ENCODE results near the gene MRGPRF.
"Not testable (repeated sequence)": the region's sequence is repeated elsewhere in the genome, so short reads cannot be mapped to it uniquely, and the experiment has no call there.

Gene MRGPRF

DNA sequence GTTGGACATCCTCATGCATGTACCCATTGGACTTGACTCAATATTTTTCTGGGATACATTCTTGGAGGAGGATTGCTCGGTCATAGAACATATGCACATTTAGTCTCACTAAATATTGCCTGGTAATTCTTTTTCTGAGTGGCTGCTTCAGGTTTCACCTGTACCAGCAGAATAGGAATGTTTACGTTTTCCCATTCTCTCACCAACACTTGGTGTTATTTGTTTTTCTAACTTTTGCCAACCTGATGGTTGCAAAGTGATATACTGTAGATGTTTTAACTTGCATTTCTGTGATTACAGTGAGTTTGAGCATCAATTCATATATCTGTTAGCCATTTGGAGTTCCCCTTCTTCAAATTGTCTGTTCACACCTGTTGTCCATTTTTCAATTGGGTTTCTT, 30.9 kb downstream of the MRGPRF start:
- no peak for DNase-seq

DNA sequence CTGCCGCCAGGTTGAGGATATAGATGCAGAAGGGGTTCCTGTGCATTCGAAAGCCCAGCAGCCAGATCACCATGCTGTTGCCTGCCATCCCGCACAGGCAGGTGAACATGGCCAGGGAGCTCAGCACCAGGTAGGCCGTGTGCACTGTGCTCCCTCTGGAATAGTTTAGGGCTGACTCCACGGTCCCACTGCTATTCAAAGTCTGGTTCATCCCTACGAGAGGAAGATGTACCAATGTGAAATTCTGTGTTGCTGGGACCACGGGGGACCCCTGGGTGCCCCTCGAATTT, 32.3 kb downstream of the MRGPRF start, which contains the start of gene MRGPRD:
MRGPRD (minus strand) TSS at position 211 of the 290 bp plus-strand sequence; CDS start at position 211, 0 bp downstream.
- DNase-seq, result no peak

DNA sequence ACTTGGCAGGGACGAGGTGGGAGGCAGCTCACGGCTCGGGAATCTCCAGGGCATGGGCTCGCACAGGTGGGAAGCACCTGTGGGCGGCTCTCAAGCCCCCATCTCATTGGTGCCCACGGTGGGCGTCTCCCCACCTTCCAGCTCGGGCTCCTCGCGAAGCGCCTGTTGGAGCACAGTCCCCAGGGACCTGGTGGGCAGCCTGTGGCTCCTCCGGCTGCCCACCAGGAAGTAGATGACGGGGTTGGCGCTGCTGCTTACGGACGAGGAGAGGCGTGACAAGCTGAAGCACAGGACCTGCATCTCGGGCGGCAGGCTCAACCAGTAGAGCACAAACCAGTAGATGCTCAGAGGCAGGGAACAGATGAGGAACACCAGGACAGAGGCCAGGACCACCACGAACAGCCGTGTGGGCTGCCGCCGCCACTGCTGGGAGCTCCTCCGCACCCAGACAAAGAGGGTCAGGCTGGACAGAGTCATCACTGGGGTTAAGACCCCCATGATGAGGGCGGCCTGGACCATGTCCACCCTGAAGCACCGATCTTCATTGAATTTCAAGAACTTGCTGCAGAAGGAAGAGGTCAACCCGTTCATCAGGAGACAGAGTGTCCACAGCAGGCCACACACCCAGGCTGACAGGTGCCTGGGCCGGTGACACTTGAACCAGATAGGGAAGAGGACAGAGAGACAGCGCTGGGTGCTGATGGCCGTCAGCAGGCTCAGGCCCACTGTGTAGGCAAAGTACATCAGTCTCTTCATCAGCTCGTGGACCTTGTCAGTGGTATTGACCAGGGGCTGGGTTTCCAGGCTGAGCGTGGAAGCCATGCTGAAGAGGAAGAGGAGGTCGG, 32.9 kb downstream of the MRGPRF start:
- DNase-seq, result no peak

DNA sequence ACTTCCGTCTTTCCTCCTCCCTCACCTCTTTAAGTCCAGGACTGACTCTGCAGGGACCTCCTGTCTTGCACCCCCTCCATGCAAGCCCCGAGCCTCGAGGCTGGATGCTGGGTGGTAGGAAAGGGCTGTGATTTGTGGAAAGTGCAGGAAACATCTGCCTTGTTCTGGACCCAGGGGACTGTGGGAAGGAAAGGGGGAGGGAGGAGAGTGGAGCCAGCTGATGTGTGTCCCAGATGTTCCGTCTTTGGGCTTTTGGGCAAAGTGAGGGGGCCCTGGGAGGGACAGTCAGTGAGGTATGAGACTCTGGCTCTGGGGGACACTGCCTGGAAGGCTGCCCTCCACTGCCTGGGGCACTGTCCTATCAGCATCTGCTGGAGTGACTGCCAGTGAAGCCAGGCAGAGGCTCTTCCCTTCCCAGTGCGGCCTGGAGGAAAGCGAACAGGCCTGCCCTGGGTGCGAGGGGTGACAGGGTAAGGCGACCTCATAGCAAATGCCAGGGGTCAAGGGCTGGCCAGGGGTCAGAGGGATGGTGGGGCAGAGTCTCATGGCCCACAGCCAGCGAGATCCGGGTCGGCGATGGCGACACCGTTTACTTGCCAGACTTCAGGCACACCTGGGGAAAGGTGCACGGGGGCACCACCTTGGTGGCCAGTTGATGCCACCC, 34.0 kb downstream of the MRGPRF start:
- no peak for DNase-seq

DNA sequence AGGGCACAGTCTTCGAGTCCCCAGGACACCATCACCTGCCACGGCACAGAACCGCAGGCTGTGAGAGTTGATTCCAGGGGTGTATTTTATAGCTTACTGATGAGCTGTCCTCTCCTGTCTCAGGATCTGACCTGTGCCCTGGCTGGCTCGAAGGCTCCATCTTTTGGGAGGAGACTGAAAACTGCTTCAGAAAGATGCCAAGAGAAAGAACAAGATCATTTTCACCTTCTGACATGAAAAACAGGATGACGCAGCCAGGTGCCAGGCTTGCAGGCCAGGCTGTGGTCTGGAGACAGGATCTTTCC, 34.5 kb downstream of the MRGPRF start:
- no peak for DNase-seq

GRCh38 chr11:68977781-68978625, 35.0 kb downstream of the MRGPRF start:
- no peak for DNase-seq

DNA sequence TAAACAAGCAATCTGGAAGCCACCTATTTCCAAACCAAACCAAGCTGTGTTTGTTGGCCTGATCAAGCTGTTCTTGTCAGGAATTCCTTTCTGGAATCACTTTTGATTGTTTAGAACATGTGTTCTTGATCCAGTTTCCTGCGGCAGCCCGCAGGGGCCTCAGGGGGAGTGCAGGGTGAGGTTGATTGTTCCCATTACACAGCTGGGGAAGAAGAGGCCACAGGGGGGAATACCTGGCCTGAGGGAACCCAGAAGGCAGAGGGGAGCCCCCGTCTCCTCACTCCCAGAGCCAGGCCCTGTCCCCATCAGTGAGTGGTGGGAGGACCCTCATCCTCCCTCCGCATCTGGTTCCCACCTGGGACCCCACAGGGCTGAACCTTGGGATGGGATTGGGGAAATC, 36.5 kb downstream of the MRGPRF start:
- DNase-seq, result no peak

DNA sequence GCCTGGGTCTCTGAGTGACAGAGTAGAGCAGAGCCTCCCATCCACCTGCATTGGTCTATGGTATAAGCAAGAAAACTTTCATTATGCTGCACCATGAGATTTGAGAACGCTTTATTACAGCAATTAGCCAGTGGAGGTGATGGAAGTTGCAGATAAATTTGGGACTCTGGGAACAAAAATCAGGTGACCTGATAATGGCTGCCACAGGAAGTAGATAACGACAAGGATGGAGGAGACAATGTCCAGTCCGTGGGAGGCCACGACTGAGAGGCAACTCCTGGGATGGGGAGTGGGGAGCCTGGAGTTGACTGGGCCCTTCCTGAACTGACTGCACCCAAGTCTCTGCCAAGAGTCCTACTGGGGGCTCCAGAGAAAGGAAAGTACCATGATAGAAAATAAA, 37.0 kb downstream of the MRGPRF start:
- DNase-seq, result no peak

GRCh38 chr11:68974421-68975194, 38.4 kb downstream of the MRGPRF start:
- DNase-seq, result peak; percentile 28

- not testable (repeated sequence) for DNase-seq
Observed at GRCh38 chr11:68973706-68974105, 39.3 kb downstream of the MRGPRF start.

DNA sequence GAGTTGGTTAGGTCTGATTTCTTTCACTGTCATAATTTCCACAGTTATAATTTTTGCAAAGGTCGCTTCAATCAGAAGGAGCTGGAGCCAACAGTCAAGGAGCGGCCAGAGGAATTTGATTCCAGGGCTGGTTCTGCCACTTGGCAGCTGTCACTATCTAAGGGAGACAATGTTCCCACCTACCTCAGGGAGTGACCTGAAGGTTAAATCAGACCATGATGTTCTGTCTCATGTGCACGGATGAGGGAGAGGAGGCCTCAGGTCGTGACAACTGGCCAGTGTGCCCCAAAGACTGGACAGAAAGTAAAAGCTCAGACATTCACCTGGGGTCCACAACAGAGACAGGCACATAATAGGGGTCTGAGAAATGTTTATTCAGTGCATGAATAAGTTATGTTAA, 39.8 kb downstream of the MRGPRF start:
- no peak for DNase-seq

- DNase-seq, result no peak
Observed at GRCh38 chr11:68970921-68971636, 42.0 kb downstream of the MRGPRF start.

DNA sequence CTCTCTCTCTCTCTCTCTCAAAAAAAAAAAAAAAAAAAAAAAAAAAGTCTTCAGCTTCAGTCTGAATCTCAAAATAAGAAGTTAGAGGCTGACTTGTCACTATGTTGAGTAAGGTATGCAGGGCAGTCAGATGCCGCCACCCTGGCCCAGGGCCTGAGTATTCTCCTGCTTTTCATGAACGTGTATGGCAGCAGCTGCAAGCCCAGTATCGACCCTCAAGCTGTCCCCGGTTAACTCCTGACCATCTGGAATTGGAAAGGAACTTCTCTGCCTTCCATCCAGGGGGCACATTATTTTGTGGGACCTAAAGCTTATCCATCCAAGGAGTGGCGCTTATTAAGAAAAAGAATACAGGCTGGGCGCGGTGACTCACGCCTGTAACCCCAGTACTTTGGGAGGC, 43.7 kb downstream of the MRGPRF start:
- DNase-seq, result no peak

DNA sequence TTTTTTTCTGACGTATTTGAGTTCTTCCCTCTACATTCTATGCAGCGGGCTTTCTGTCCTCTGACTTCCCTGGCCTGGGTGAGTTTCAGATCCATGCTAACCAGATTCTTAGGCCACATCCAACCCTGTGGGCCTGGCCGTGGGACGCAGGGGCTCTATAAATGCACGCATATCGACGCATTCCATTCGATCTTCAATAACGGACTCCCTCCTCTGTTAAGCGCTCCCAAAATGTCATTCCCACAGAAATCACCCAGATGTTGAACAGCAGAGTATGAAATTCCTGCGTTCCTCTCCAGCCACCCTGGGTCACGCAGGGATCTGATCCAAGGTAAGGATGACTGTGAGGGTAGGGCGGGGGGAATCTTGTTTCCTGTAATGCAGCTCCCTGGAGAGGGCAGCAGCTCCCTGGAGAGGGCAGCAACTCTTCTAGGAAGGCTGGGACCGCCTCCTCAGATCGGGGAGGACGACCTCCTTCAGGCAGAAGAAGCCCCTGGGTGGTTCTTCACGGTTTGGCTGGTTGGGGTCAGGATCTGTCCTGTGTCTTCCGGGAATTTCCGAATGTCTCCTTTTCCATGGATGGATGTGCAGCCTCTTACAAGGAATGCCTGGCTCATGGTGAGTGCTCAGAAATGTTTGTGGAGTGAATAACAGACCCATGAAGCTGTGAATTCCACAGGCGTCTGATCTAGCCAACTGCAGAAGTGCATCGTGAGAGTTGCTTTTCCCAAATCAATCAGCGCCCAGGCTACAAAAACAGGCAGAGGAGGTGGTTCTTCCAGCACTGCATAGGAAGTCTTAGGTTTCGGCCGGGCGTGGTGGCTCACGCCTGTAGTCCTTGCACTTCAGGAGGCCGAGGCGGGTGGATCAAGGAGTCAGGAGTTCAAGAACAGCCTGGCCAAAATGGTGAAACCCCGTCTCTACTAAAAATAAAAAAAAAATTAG, 44.5 kb downstream of the MRGPRF start:
- DNase-seq, result no peak

GRCh38 chr11:68966894-68967780, 45.9 kb downstream of the MRGPRF start:
- no peak for DNase-seq

DNA sequence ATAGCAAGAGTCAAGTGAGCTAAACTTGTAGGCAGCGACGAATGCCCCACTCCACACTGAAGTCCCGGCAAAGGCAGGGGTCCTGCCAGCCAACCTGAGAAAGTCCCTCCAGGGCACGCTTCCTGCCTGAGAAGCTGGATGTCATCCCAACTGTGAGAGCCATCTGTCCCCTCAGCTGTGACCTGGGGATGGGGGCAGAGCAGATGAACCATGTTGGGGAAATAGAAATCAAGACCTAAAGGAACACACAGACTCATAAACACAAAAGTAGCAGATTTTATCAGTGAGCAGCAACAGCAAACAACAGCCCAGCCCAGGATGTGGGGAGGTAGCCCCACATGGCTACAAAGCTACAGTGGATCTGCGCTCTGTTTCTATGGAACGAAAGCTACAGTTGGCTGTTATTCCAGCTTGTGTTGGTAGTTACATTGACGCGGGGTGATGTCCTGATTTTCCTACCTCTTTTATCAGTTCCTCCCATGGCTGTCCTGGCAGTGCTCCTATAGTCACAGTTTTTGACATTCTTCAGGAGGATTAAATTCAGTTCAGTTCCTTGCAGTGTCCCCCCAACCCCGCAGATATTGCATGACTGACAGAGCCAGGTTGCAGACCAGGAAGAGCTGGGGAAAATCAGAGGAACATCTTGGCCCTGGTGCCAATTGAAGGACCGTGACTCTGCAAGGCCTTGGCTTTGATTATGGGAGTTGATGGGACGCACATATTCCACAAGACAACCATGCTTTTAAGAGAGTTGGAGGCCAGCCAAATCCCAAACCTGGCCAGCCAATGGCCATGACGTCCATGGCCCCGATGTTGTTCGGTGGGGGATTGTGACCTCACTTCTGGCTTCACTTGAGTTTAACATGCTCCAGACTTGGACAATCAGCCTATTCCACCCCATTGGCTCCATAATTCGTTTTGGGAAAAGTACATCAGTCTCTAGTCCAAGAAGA, 46.9 kb downstream of the MRGPRF start:
- DNase-seq, result no peak

DNA sequence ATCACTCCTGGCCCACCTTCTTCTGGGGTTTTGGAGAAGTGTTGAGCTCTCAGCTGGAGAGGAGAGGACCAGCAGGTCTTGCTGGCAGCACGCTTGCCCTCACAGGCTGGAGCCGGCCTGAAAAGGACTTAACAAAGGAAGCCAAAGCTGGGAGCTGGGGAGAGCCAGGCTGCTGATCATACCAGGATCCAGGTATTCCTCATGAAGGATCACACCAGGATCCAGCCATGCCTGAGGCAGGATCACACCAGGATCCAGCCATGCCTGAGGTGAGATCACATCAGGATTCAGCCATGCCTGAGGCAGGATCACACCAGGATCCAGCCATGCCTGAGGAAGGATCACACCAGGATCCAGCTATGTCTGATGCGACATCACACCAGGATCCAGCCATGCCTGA, 49.3 kb downstream of the MRGPRF start:
- no peak for DNase-seq

- no peak for DNase-seq
Observed at GRCh38 chr11:68962527-68963250, 50.4 kb downstream of the MRGPRF start.
